CD4-positive, alpha-beta T cell treated with Interleukin-15 for 4 hours (primary cell): Measurements from ENCODE around the gene TEX19.
"Not testable (repeated sequence)": the region's sequence is repeated elsewhere in the genome, so short reads cannot be mapped to it uniquely, and the experiment has no call there.

Experiments used
- DNase-seq: peaks from one replicate; pipeline ENCODE4 v3.0.0-alpha.2; 2020; ENCODE audit warnings: low spot score

Gene TEX19

GRCh38 chr17:82411396-82412053 lies 52.5 kb downstream of the TEX19 start:
- no peak for DNase-seq

- not testable (repeated sequence) for DNase-seq
Observed at GRCh38 chr17:82412081-82412480, 53.0 kb downstream of the TEX19 start.

- no peak for DNase-seq
Observed at GRCh38 chr17:82412535-82413520, 53.8 kb downstream of the TEX19 start.
